Astrocyte of the spinal cord (primary cell): ENCODE measurements around the gene TNK2.

Source experiments
- DNase-seq: peaks from one replicate; pipeline ENCODE4 v3.0.0; 2011; ENCODE audit warnings: low read depth, low spot score
- H3K4me3 ChIP-seq: 2 replicates; pipeline ENCODE4 v1.5.1; 2011; ENCODE audit warnings: low read depth, mild to moderate bottlenecking, low read length, moderate library complexity
- CTCF ChIP-seq: IDR thresholded peaks from 2 replicates; pipeline ENCODE4 v1.5.1; 2012; ENCODE audit warnings: low read depth, mild to moderate bottlenecking, low read length, inconsistent platforms
- in situ Hi-C: cut with HindIII; loops from 2 replicates; pipeline ENCODE4 v1.10.0; 2017; ENCODE audit warnings: low sequenced_read_pairs

Gene TNK2

GRCh38 chr3:195882002-195882441 is 26.3 kb downstream of the TNK2 start:
- no peak for DNase-seq
- in situ Hi-C loops, result no loop called here
- H3K4me3 ChIP-seq, result no peak overlapping the region
- no peak for TF ChIP-seq CTCF

- no peak for TF ChIP-seq CTCF
- H3K4me3 ChIP-seq, result no peak overlapping the region
- no peak for DNase-seq
- in situ Hi-C loops, result no loop called here
Observed at GRCh38 chr3:195881276-195881988, 26.9 kb downstream of the TNK2 start.

- no peak overlapping the region for H3K4me3 ChIP-seq
- no peak for TF ChIP-seq CTCF
- in situ Hi-C loops, result no loop called here
- DNase-seq, result no peak
Observed at GRCh38 chr3:195880037-195880431, 28.3 kb downstream of the TNK2 start.

GRCh38 chr3:195879416-195880036 is 28.8 kb downstream of the TNK2 start:
- DNase-seq, result no peak
- no peak for TF ChIP-seq CTCF
- H3K4me3 ChIP-seq, result no peak overlapping the region
- in situ Hi-C loops, result no loop called here

- TF ChIP-seq CTCF, result no peak
Observed at GRCh38 chr3:195878424-195879274, 29.7 kb downstream of the TNK2 start.

GRCh38 chr3:195877767-195878423 is 30.5 kb downstream of the TNK2 start:
- no peak for TF ChIP-seq CTCF
- in situ Hi-C loops, result no loop called here
- H3K4me3 ChIP-seq, result no peak overlapping the region
- no peak for DNase-seq

More at GRCh38 chr3:195878424-195879274, 29.7 kb downstream of the TNK2 start:
- no peak overlapping the region for H3K4me3 ChIP-seq
- in situ Hi-C loops, result no loop called here
- DNase-seq, result no peak
